ENCODE results near the gene ROR1. TPM values are rescaled to one million over a fixed set of nuclear protein-coding genes. Genes with fewer than 3 reads are reported as not detected.

The ROR1 gene
- polyA plus RNA-seq, 3 donors from 2014 or later, result 1.1 to 3.3 (median 1.2) TPM

GRCh38 chr1:64166629-64167028 lies 392.8 kb downstream of the ROR1 start:
- H3K4me3 Mint-ChIP-seq, result no peak overlapping the region
- H3K27me3 Mint-ChIP-seq (ENCODE audit: low read depth in 3 of 3), result peaks cover 0 to 10% (median 5%) of the 10 kb centered on the region in 3 donors
- no peaks in the 10 kb centered on the region for H3K4me1 Mint-ChIP-seq
- H3K36me3 Mint-ChIP-seq, result no peaks in the 10 kb centered on the region
- DNase-seq, result no peak
- no peak overlapping the region for H3K27ac Mint-ChIP-seq
- H3K9me3 Mint-ChIP-seq, result no peaks in the 10 kb centered on the region

- no peak overlapping the region for H3K27ac Mint-ChIP-seq
- no peaks in the 10 kb centered on the region for H3K36me3 Mint-ChIP-seq
- no peak for DNase-seq
- H3K27me3 Mint-ChIP-seq (ENCODE audit: low read depth in 3 of 3), result peaks cover 0 to 10% (median 5%) of the 10 kb centered on the region in 3 donors
- H3K9me3 Mint-ChIP-seq, result no peaks in the 10 kb centered on the region
- H3K4me3 Mint-ChIP-seq, result no peak overlapping the region
- H3K4me1 Mint-ChIP-seq, result no peaks in the 10 kb centered on the region
These were observed 393.4 kb downstream of the ROR1 start for GRCh38 chr1:64167176-64167575.

- Mint-ChIP-seq H3K27me3 (ENCODE audit: low read depth in 3 of 3) (peaks cover 0 to 9% (median 8%) of the 10 kb centered on the region in 3 donors), H3K9me3 (no peaks in the 10 kb centered on the region), H3K27ac (no peak overlapping the region), H3K4me3 (no peak overlapping the region), H3K4me1 (no peaks in the 10 kb centered on the region), H3K36me3 (no peaks in the 10 kb centered on the region)
- no peak for DNase-seq
These were observed 397.4 kb downstream of the ROR1 start for GRCh38 chr1:64171246-64171645.

GRCh38 chr1:64171797-64172281 lies 398.0 kb downstream of the ROR1 start:
- DNase-seq, result no peak
- H3K27ac Mint-ChIP-seq, result no peak overlapping the region
- no peaks in the 10 kb centered on the region for H3K9me3 Mint-ChIP-seq
- peaks cover 0 to 8% (median 7%) of the 10 kb centered on the region in 3 donors for H3K27me3 Mint-ChIP-seq (ENCODE audit: low read depth in 3 of 3)
- no peak overlapping the region for H3K4me3 Mint-ChIP-seq
- no peaks in the 10 kb centered on the region for H3K36me3 Mint-ChIP-seq
- no peaks in the 10 kb centered on the region for H3K4me1 Mint-ChIP-seq

- DNase-seq, result no peak
- Mint-ChIP-seq H3K27me3 (ENCODE audit: low read depth in 3 of 3) (peaks cover 0 to 8% (median 7%) of the 10 kb centered on the region in 3 donors), H3K36me3 (no peaks in the 10 kb centered on the region), H3K4me1 (no peaks in the 10 kb centered on the region), H3K9me3 (no peaks in the 10 kb centered on the region), H3K4me3 (no peak overlapping the region), H3K27ac (no peak overlapping the region)
These were observed 398.7 kb downstream of the ROR1 start for GRCh38 chr1:64172458-64172983.

GRCh38 chr1:64173336-64173940 lies 399.6 kb downstream of the ROR1 start:
- H3K9me3 Mint-ChIP-seq, result no peaks in the 10 kb centered on the region
- H3K27me3 Mint-ChIP-seq (ENCODE audit: low read depth in 3 of 3), result peaks cover 0 to 7% (median 7%) of the 10 kb centered on the region in 3 donors
- no peak overlapping the region for H3K27ac Mint-ChIP-seq
- H3K4me3 Mint-ChIP-seq, result no peak overlapping the region
- H3K4me1 Mint-ChIP-seq, result no peaks in the 10 kb centered on the region
- no peak for DNase-seq
- no peaks in the 10 kb centered on the region for H3K36me3 Mint-ChIP-seq

- Mint-ChIP-seq H3K9me3 (no peaks in the 10 kb centered on the region), H3K4me1 (no peaks in the 10 kb centered on the region), H3K36me3 (no peaks in the 10 kb centered on the region), H3K27ac (no peak overlapping the region), H3K4me3 (no peak overlapping the region), H3K27me3 (ENCODE audit: low read depth in 3 of 3) (peaks cover 0 to 7% (median 3%) of the 10 kb centered on the region in 3 donors)
- DNase-seq, result no peak
These were observed 401.8 kb downstream of the ROR1 start for GRCh38 chr1:64175639-64176038.

GRCh38 chr1:64176659-64177058 lies 402.8 kb downstream of the ROR1 start:
- H3K27me3 Mint-ChIP-seq (ENCODE audit: low read depth in 3 of 3), result peaks cover 0 to 4% (median 3%) of the 10 kb centered on the region in 3 donors
- H3K36me3 Mint-ChIP-seq, result no peaks in the 10 kb centered on the region
- H3K4me1 Mint-ChIP-seq, result no peaks in the 10 kb centered on the region
- H3K27ac Mint-ChIP-seq, result no peak overlapping the region
- no peak overlapping the region for H3K4me3 Mint-ChIP-seq
- no peak for DNase-seq
- no peaks in the 10 kb centered on the region for H3K9me3 Mint-ChIP-seq

GRCh38 chr1:64179588-64179987 lies 405.8 kb downstream of the ROR1 start:
- Mint-ChIP-seq H3K27ac (no peak overlapping the region), H3K9me3 (peaks cover 0 to 3% (median 0%) of the 10 kb centered on the region in 6 donors), H3K4me3 (no peak overlapping the region), H3K27me3 (ENCODE audit: low read depth in 3 of 3) (peaks cover 0 to 5% (median 3%) of the 10 kb centered on the region in 3 donors), H3K4me1 (no peaks in the 10 kb centered on the region), H3K36me3 (no peaks in the 10 kb centered on the region)
- no peak for DNase-seq

- H3K27ac Mint-ChIP-seq, result no peak overlapping the region
- H3K9me3 Mint-ChIP-seq, result peaks cover 0 to 3% (median 0%) of the 10 kb centered on the region in 6 donors
- no peaks in the 10 kb centered on the region for H3K4me1 Mint-ChIP-seq
- peaks cover 0 to 5% (median 3%) of the 10 kb centered on the region in 3 donors for H3K27me3 Mint-ChIP-seq (ENCODE audit: low read depth in 3 of 3)
- H3K4me3 Mint-ChIP-seq, result no peak overlapping the region
- DNase-seq, result no peak
- H3K36me3 Mint-ChIP-seq, result no peaks in the 10 kb centered on the region
These were observed 408.4 kb downstream of the ROR1 start for GRCh38 chr1:64182207-64182606.

GRCh38 chr1:64183395-64184002 lies 409.7 kb downstream of the ROR1 start:
- Mint-ChIP-seq H3K4me3 (no peak overlapping the region), H3K27ac (no peak overlapping the region), H3K4me1 (no peaks in the 10 kb centered on the region), H3K27me3 (ENCODE audit: low read depth in 3 of 3) (peaks cover under 1 to 5% (median 3%) of the 10 kb centered on the region in 3 donors), H3K36me3 (no peaks in the 10 kb centered on the region), H3K9me3 (peaks cover 0 to 3% (median 0%) of the 10 kb centered on the region in 6 donors)
- DNase-seq, result no peak

GRCh38 chr1:64184003-64184440 lies 410.2 kb downstream of the ROR1 start:
- no peaks in the 10 kb centered on the region for H3K36me3 Mint-ChIP-seq
- no peak overlapping the region for H3K4me3 Mint-ChIP-seq
- no peak for DNase-seq
- H3K27me3 Mint-ChIP-seq (ENCODE audit: low read depth in 3 of 3), result peaks cover 2 to 5% (median 3%) of the 10 kb centered on the region in 3 donors
- no peak overlapping the region for H3K27ac Mint-ChIP-seq
- no peaks in the 10 kb centered on the region for H3K4me1 Mint-ChIP-seq
- peaks cover 0 to 3% (median 0%) of the 10 kb centered on the region in 6 donors for H3K9me3 Mint-ChIP-seq

GRCh38 chr1:64186138-64186897 lies 412.5 kb downstream of the ROR1 start:
- Mint-ChIP-seq H3K36me3 (no peaks in the 10 kb centered on the region), H3K27me3 (ENCODE audit: low read depth in 3 of 3) (peaks cover 2 to 5% (median 3%) of the 10 kb centered on the region in 3 donors)
- DNase-seq, result no peak

GRCh38 chr1:64186898-64187280 lies 413.1 kb downstream of the ROR1 start:
- Mint-ChIP-seq H3K9me3 (peaks cover 0 to 3% (median 0%) of the 10 kb centered on the region in 6 donors), H3K27me3 (ENCODE audit: low read depth in 3 of 3) (peaks cover 2 to 5% (median 3%) of the 10 kb centered on the region in 3 donors), H3K27ac (no peak overlapping the region), H3K4me1 (no peaks in the 10 kb centered on the region), H3K4me3 (no peak overlapping the region), H3K36me3 (no peaks in the 10 kb centered on the region)
- no peak for DNase-seq

More at GRCh38 chr1:64186138-64186897, 412.5 kb downstream of the ROR1 start:
- Mint-ChIP-seq H3K4me3 (no peak overlapping the region), H3K4me1 (no peaks in the 10 kb centered on the region), H3K9me3 (peaks cover 0 to 3% (median 0%) of the 10 kb centered on the region in 6 donors), H3K27ac (no peak overlapping the region)
